NCI-H2227 (cell line): ENCODE measurements around the gene IGLL1.
A peak's percentile ranks its signal among the peaks of the same experiment; 100 is the strongest.
"Not testable (repeated sequence)": the region's sequence is repeated elsewhere in the genome, so short reads cannot be mapped to it uniquely, and the experiment has no call there.

Experiments
- DNase-seq: peaks from one replicate; lab custom pipeline; 2025; ENCODE audit not compliant: unreplicated experiment; lab: John Stamatoyannopoulos, UW

IGLL1 gene

GRCh38 chr22:23591846-23592245, 11.8 kb upstream of the IGLL1 start:
- DNase-seq, result no peak

- peak; percentile 50 for DNase-seq
Observed at GRCh38 chr22:23591201-23591791, 11.2 kb upstream of the IGLL1 start.

- DNase-seq, result no peak
Observed at GRCh38 chr22:23583836-23584235, 3.7 kb upstream of the IGLL1 start.

GRCh38 chr22:23583153-23583552, 3.1 kb upstream of the IGLL1 start:
- DNase-seq, result no peak

GRCh38 chr22:23581260-23581650, 1.2 kb upstream of the IGLL1 start:
- no peak for DNase-seq

- no peak for DNase-seq
Observed at GRCh38 chr22:23580576-23581259, 628 bp upstream of the IGLL1 start.

GRCh38 chr22:23579280-23579679, 810 bp downstream of the IGLL1 start:
- no peak for DNase-seq

GRCh38 chr22:23578306-23578705, 1.8 kb downstream of the IGLL1 start:
- DNase-seq, result no peak

- no peak for DNase-seq
Observed at GRCh38 chr22:23576681-23577080, 3.4 kb downstream of the IGLL1 start.

- no peak for DNase-seq
Observed at GRCh38 chr22:23575601-23576000, 4.5 kb downstream of the IGLL1 start.

GRCh38 chr22:23574877-23575276, 5.2 kb downstream of the IGLL1 start:
- DNase-seq, result no peak

GRCh38 chr22:23574371-23574811, 5.7 kb downstream of the IGLL1 start:
- DNase-seq, result no peak

GRCh38 chr22:23573701-23574235, 6.3 kb downstream of the IGLL1 start:
- not testable (repeated sequence) for DNase-seq

- not testable (repeated sequence) for DNase-seq
Observed at GRCh38 chr22:23573106-23573505, 7.0 kb downstream of the IGLL1 start.

- DNase-seq, result no peak
Observed at GRCh38 chr22:23571486-23571885, 8.6 kb downstream of the IGLL1 start.

- no peak for DNase-seq
Observed at GRCh38 chr22:23570681-23571080, 9.4 kb downstream of the IGLL1 start.

GRCh38 chr22:23569716-23570115, 10.4 kb downstream of the IGLL1 start:
- DNase-seq, result no peak

GRCh38 chr22:23569291-23569690, 10.8 kb downstream of the IGLL1 start:
- no peak for DNase-seq

GRCh38 chr22:23566705-23567475, 13.2 kb downstream of the IGLL1 start:
- no peak for DNase-seq

- peak; percentile 81 for DNase-seq
Observed at GRCh38 chr22:23565915-23566704, 14.0 kb downstream of the IGLL1 start.

- peak; percentile 28 for DNase-seq
Observed at GRCh38 chr22:23565305-23565914, 14.7 kb downstream of the IGLL1 start.
